Heart left ventricle (tissue), 13 donors: ENCODE results near the gene EMILIN2.

Source experiments
- POLR2A ChIP-seq, 2 donors: fragments of 450-650 bp; IDR thresholded peaks; one replicate each; pipeline ENCODE4 v1.6.1; 2017; ENCODE audit warnings: antibody characterized with exemption in 2 of 2, mild to moderate bottlenecking in 2 of 2, moderate library complexity in 2 of 2
- TF ChIP-seq, protein P1 (sequence below), 12 donors: fragments of 200-600 bp; sonication (generic) in 4 of 12; IDR thresholded peaks; one replicate each; pipeline versions ENCODE4 v1.5.0 to v1.8.0; 2018 to 2022; ENCODE audit warnings: antibody characterized with exemption in 12 of 12, mild to moderate bottlenecking in 5 of 12
- donor health status: ischemic (EF 13 %, LVEDD 7.1; RV severe dilation, severe dysfunction).
- donor health status: DM: no; HTN: yes; CAD: no.
- donor health status: DM: no; HTN: no; CAD: no.
- donor health status: ischemic (EF 25% LVEDD 6.9; RV normal size, moderate dysfunction).
- donor health status: ischemic (EF 25% LVEDD 5.7; RV mildly dilated, moderate dysfunction).
- donor health status: ischemic (EF 35%, LVEDD 5.7; RV mildly dilated, moderate dysfunction).
- donor health status: nonischemic (EF 11% LVEDD 7.7; RV severe dilation, severe dysfunction).
- donor health status: DM: yes; HTN: yes; CAD: no.
- donor health status: PGD.
- donor health status: ischemic (EF 29% LVEDD 5.4; RV normal size, mild dysfunction).
- donor health status: nonischemic (EF 23%, LVEDD 6.1; RV moderate dilation, normal function).

DNA sequence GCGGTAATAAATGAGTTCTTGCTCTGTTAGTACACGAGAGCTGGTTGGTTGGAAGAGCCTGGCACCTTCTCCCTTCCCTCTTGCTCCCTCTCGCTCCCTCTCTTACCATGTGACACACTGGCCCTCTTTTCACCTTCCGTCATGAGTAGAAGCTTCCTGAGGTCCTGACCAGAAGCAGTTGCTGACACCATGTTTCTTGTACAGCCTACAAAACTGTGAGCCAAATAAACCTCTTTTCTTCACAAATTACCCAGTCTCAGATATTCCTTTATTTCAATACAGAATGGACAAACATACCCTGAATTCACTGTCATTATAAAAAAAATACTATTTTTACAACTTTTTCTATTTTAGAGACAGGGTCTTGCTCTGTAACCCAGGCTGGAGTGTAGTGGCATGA is 40.7 kb downstream of the EMILIN2 start:
- TF ChIP-seq, protein P1, sequence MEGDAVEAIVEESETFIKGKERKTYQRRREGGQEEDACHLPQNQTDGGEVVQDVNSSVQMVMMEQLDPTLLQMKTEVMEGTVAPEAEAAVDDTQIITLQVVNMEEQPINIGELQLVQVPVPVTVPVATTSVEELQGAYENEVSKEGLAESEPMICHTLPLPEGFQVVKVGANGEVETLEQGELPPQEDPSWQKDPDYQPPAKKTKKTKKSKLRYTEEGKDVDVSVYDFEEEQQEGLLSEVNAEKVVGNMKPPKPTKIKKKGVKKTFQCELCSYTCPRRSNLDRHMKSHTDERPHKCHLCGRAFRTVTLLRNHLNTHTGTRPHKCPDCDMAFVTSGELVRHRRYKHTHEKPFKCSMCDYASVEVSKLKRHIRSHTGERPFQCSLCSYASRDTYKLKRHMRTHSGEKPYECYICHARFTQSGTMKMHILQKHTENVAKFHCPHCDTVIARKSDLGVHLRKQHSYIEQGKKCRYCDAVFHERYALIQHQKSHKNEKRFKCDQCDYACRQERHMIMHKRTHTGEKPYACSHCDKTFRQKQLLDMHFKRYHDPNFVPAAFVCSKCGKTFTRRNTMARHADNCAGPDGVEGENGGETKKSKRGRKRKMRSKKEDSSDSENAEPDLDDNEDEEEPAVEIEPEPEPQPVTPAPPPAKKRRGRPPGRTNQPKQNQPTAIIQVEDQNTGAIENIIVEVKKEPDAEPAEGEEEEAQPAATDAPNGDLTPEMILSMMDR (IDR thresholded peaks at IDR 0.05): no peak
- TF ChIP-seq POLR2A (IDR thresholded peaks at IDR 0.05): no peak
